ENCODE data around the gene PER2.

PER2 gene

DNA sequence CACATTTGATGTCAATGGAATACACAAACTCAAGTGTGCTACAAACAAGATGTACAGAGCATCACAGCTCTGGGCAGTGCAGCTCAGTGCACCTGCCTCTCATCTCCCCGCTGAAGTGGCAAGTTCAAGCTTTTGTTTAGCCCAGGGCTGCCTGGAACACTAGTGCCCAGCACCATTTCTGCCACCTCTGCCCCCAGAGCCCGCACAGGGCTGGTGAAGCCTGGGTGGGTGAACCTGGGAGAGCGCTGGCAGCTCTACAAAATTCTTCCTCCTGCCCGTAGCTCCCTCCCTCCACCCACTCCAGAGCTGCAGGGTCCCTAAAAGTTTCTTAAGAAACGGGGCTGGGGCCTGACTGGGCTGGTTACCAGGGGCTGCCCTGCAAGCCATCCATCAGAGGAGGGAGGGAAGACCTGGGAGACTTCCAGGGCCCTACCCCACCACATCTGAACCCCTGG, 50.1 kb downstream of the PER2 start:
- DNase-seq (ENCODE audit: insufficient read length, low spot score) (no peak), FAIRE-seq (no peak)
- TF ChIP-seq POLR2A (IDR thresholded peaks at IDR 0.05; ENCODE audit: low read depth, low read length) = no peak

DNA sequence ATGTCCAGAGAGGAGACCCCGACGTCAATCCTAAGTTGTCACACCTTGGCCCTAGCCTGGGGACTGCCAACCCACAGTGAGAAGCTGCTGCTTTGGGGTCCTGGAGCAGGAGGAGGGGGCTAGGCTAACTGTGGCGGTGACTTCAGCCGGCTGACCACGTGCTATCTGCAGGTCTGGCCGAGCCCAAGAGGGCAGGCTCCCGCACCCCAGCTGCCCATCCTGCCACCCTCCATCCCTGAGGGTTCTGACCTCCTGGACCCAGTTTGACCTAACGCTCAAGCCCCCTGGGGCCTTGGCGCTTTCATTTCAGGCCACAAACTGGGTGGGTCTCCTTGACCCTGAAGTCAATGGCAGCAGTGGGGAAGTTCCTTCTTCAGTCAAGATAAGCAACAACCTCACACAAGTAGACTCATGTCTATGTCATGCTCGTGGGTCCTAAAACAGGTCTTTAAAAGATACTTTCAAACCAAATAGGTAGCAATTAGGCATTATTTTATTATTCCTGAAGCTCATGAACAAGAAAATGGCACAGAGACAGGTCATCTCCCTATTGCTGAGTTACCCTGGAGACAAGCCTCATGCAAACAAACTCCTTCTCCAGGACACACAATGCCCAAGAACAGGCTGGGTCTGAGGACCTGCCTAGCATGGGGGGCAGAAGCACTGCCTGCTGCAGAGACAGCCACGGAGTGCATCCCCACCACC, 50.8 kb downstream of the PER2 start:
- FAIRE-seq (no peak), DNase-seq (ENCODE audit: insufficient read length, low spot score) (no peak)
- no peak for TF ChIP-seq POLR2A (IDR thresholded peaks at IDR 0.05; ENCODE audit: low read depth, low read length)

- no peak for TF ChIP-seq POLR2A (IDR thresholded peaks at IDR 0.05; ENCODE audit: low read depth, low read length)
- DNase-seq (ENCODE audit: insufficient read length, low spot score) (no peak), FAIRE-seq (no peak)
Measured at GRCh38 chr2:238236571-238236970, 51.8 kb downstream of the PER2 start.

DNA sequence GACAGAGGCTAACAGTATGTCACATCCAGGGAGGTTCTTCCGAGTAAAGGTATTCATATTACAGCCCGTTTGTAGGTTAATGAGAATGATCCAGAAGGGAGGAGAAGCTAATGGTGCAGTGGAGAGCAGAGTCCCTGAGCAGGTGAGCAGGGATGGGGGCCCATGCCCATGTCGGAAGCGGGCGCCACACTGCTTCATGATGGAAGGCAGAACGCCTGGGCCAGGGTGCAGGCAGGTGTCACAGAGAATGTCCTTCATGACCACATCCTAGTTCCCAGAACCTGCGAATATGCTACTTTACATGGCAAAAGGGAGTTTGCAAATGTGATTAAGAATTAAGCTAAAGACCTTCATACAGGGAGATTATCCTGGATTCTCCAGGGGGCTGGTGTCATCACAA, 52.6 kb downstream of the PER2 start:
- TF ChIP-seq POLR2A (IDR thresholded peaks at IDR 0.05; ENCODE audit: low read depth, low read length) = no peak
- no peak for FAIRE-seq
- DNase-seq (ENCODE audit: insufficient read length, low spot score) = no peak

DNA sequence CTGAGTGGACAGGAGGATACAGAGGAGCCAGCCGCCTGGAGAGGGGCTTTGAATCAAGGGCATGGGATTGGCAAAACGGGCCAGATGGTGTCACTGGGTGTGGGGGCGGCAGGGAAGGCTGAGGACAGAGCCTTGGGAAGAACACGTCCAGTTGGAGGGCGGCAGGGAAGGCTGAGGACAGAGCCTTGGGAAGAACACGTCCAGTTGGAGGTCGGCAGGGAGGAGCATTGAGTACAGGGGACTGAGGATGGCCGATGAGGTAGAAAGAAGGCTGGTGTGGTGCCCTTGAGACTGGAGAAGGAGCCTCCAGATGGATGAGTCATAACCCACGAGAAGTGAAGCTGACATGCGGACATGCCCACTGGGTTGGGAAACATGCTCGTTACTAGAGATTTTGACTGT, 53.1 kb downstream of the PER2 start:
- DNase-seq (ENCODE audit: insufficient read length, low spot score) = no peak
- no peak for TF ChIP-seq POLR2A (IDR thresholded peaks at IDR 0.05; ENCODE audit: low read depth, low read length)
- FAIRE-seq = no peak

DNA sequence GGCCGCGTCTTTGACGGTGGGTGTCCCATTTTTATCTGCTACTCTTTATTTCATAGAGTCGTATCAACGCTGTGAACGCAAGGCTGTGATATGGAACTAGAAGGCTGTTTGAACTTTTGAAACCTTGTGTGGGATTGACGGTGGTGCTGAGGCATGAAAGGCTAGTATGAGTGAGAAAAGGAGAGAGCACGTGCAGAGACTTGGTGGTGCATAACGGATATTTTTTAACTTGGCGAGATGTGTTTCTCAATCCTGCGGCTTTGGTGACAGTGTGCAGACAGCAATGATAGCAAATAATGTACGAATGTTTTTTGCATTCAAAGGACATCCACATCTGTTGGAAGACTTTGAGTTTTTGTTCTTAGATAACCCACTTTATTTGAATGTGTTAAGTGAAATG, 54.8 kb downstream of the PER2 start:
- FAIRE-seq (no peak), DNase-seq (ENCODE audit: insufficient read length, low spot score) (no peak)
- TF ChIP-seq POLR2A (IDR thresholded peaks at IDR 0.05; ENCODE audit: low read depth, low read length) = no peak

- no peak for DNase-seq (ENCODE audit: insufficient read length, low spot score)
- no peak for TF ChIP-seq POLR2A (IDR thresholded peaks at IDR 0.05; ENCODE audit: low read depth, low read length)
Measured at GRCh38 chr2:238231809-238232208, 56.6 kb downstream of the PER2 start.

DNA sequence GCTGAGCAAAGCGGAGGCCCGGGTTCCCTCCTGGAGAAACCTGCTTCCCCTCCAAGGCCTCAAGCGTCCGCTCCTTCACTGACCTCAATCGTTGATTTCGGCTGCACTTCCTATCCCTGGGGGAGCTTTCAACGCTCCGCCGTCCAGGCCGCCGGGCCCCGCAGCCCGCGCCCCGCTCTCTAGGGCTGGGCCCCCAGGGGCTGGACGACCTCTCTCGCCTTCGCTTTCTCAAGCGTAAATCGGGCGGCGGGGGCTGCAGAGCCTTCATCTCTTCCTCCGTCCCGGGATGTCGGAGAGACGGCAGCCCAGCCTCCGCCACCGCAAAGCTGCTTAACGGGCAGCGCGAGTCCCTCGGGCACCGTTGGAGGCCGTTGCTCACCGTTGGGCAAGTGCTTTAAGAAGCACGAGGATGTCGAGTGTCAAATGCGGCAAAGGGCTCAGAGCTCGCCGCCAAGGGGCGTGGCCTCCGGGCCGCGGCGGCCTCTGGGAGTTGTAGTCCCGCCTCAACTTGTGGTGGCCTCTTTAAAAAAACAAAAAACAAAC, 57.1 kb downstream of the PER2 start:
- DNase-seq (ENCODE audit: insufficient read length, low spot score) (no peak), FAIRE-seq (no peak)
- TF ChIP-seq POLR2A (IDR thresholded peaks at IDR 0.05; ENCODE audit: low read depth, low read length) = no peak

More at GRCh38 chr2:238231809-238232208, 56.6 kb downstream of the PER2 start:
- no peak for FAIRE-seq

DNA sequence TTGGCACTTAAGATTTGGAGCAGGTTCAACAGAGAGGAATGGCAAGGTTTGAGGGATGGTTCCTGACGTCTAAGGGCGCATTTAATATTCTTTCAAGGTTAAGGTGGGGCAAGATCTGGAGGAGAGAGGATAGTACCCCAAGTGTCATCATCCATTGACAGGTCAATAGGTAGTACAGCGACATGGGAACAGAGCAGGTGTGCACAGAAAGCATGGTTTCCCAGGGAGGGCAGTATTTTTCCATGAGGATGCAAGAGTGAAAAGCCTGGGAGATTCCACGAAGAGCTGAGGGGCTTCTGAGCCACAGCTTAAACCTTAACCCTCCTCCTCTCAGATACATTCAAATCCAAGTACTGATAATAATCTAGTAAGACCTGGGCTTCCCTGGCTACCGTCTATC, 57.7 kb downstream of the PER2 start:
- DNase-seq (ENCODE audit: insufficient read length, low spot score) = no peak
- no peak for FAIRE-seq
- no peak for TF ChIP-seq POLR2A (IDR thresholded peaks at IDR 0.05; ENCODE audit: low read depth, low read length)

GRCh38 chr2:238228700-238229099, 59.7 kb downstream of the PER2 start:
- no peak for FAIRE-seq
- no peak for DNase-seq (ENCODE audit: insufficient read length, low spot score)
- no peak for TF ChIP-seq POLR2A (IDR thresholded peaks at IDR 0.05; ENCODE audit: low read depth, low read length)

GRCh38 chr2:238227587-238228032, 60.8 kb downstream of the PER2 start:
- no peak for DNase-seq (ENCODE audit: insufficient read length, low spot score)
- TF ChIP-seq POLR2A (IDR thresholded peaks at IDR 0.05; ENCODE audit: low read depth, low read length) = no peak
- FAIRE-seq = no peak

DNA sequence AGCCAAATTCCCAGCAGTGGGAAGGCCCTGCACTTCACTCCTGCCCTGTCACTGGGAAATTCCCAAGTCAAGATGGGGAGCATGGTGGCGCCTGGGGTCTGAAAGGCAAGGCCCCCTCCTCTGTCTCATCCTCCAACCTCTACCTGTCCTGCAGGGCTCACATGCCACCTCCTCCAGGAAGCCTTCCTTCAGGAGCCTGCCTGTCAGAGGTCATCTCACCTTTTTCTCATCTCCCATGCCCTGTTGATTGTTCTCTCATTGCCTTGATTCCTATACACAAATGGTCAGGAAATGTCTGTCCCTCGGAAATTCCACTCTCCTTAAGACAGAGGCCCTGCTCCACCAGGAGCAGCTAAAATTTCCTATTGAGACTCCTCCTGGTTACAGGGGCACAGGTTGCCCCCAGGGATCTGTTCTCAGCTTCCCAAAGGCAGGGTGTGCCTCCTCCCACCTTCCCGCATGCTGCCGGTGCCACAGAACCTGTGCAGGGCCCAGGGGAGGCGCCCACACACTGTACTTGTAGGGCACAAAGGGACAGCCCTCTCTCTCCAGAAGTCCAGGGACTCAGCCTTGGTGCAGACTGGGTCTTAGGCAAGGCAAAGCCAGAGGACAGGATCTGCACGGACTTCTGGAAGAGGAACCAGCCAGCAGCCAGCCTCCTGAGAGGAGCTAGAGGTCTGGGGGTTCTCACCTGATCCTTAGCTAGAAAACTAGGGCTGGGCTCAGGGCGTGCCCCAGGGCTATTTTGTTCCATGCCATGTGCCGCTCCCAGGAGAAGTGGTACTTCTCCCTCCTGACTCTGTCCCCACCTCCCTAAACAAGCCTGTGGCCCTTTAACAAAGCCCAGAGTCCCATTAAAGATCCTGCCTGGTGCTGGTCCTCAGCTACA, 61.5 kb downstream of the PER2 start:
- no peak for FAIRE-seq
- no peak for DNase-seq (ENCODE audit: insufficient read length, low spot score)
- no peak for TF ChIP-seq POLR2A (IDR thresholded peaks at IDR 0.05; ENCODE audit: low read depth, low read length)

DNA sequence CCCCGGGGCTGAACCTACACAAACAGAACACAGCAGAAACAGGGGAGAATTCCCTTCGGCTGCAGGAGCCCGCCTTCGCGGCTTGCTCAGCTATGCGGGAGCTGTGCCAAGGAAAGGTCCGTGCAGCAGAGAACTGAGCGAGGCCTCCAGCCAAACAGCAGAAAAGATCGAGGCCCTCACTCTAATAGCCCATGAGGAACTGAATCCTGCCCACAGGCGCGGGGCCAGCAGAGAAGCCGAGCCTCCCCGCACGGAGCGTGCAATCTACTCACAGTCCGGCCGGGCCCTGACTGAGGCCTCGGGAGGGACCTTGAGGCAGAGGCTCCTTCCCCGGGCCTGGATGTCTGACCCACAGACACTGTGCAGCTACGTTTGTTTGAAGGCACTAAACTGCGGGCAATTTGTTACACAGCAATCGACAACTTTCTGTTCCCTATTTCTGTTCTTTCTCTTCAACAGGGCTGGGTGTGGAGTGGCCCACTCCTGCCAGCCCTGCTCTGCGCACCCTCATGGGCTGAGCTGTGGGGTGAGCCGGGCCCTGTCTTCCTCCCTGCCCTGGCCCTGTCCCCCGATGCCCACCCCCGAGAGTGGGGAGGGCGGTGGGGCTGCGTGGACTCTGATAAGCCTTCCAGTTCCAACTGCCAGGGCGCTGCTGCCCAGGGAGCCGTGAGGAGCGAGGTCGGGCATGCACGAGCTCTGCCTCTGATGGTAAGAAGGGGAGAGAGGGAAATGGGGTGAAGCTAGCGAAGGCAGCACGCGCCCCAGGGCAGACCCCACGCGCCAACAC, 62.3 kb downstream of the PER2 start:
- no peak for DNase-seq (ENCODE audit: insufficient read length, low spot score)
- FAIRE-seq = no peak
- TF ChIP-seq POLR2A (IDR thresholded peaks at IDR 0.05; ENCODE audit: low read depth, low read length) = no peak

GRCh38 chr2:238225121-238225520, 63.3 kb downstream of the PER2 start:
- no peak for FAIRE-seq
- DNase-seq (ENCODE audit: insufficient read length, low spot score) = no peak
- no peak for TF ChIP-seq POLR2A (IDR thresholded peaks at IDR 0.05; ENCODE audit: low read depth, low read length)
